GM18499 (cell line): Measurements from ENCODE around the gene ELOB.

Source experiments
- ATAC-seq: cut with Tn5 transposase; IDR thresholded peaks from one replicate; pipeline ENCODE4 v1.9.1; 2021; ENCODE audit warnings: moderate number of reproducible peaks; ENCODE audit not compliant: insufficient read depth, unreplicated experiment

ELOB gene

DNA sequence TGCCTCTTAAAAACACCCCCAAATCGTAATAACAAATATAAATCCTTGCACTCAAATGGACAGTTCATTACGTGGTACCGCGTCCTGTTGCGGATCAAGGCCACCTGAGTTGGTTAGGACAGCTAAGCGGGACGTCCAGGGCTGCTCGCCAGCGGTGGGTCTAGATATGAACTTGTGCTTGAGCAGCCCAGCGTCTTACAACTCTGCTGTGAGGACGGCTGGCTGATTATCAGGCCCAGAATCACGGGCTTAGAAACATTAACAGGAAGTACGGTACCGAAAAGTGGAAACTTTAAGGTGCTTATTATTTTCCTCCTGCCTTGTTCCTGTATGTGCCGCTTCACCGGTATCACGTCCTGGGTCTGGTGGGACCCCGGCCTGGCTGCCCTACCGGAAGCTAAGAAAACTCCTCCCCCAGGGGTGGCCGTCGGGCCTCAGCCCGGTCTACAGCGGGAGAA, 25.5 kb downstream of the ELOB start:
- ATAC-seq: no peak

DNA sequence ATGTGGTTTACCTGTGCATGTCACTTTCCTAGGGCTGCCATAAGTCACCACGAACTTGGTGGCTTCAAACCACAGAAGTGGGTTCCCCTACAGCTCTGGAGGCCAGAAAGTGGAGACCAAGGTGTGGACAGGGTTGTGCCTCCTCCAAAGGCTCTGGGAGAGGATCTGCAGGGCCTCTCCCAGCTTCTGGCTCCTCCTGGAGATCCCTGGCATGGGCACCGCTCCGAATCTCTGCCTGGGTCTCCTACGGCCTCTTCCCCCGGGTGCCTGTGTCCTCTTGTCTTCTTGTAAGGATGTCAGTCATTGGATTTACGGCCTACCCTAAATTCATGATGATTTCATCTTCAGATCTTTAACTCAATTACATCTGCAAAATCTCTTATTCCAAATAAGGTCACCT, 27.1 kb downstream of the ELOB start:
- no peak for ATAC-seq

DNA sequence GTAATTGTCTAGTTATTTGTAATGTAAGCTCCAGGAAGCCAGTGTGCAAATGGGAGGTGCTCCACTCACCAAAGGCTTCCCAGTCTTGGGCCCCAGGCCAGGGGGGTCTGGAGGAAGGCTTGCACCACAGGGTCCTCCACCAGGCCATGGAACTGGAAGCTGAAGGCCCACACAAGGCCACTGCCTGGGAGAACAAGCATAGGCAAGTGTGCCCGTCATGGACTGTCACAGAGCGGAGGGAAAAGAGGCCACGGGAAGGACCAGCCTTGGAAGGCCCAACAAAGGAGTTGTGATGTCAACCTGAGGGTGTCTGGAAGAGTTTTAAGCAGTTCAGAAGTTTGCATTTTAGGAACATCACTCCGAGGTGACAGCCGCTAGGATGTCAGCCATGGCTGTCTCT, 27.6 kb downstream of the ELOB start:
- ATAC-seq: no peak

DNA sequence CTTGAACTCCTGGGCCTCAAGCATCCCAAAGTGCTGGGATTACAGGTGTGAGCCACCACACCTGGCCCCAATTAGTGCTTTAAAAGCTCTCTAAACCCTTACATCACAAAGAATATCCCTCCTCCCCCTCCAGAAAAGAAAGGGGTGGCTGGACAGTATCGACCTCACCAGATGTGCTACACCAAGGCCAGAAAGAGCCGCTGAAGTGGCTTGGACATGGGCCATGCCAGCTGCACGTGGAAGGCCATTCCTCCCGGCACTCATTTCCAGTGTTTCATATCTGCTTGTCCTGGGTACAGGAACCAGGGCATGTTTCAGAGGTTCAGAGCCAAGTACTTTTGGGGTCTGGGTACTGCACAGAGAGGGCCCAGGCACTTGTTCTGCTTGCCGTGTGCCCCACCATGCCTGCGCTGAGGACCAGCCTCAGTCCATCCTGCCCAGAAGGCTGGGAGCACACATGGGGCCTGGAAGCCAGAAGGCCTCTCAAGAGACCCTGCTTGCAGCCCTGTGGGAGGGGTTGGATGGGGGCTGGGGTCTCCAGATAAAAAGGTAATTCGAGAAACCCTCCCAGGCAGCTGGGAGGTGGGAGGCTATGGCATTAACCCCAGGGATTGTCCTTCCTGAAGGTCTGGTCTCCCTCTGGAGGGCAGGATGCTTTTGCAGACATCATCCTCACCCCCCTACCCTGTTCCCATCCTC, 28.2 kb downstream of the ELOB start:
- ATAC-seq: no peak

DNA sequence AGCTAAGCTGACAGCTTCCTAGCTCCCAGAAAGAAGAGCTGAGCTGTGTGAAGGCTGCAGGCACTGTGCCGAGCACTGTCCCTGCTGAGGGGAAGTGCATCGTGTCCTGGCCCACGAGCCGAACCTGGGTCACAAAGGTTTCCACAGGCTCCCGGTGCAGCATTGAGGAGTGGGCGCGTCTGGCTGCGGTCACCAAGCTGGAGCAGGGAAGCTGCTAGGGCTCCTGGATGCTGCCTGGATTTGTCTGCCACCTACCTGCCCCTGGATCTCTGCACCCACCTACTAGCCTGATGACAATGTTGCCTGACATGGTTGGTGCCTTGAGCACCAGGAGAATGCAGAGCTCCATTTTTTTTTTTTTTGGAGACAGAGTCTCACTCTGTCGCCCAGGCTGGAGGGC, 31.1 kb downstream of the ELOB start:
- ATAC-seq: no peak

DNA sequence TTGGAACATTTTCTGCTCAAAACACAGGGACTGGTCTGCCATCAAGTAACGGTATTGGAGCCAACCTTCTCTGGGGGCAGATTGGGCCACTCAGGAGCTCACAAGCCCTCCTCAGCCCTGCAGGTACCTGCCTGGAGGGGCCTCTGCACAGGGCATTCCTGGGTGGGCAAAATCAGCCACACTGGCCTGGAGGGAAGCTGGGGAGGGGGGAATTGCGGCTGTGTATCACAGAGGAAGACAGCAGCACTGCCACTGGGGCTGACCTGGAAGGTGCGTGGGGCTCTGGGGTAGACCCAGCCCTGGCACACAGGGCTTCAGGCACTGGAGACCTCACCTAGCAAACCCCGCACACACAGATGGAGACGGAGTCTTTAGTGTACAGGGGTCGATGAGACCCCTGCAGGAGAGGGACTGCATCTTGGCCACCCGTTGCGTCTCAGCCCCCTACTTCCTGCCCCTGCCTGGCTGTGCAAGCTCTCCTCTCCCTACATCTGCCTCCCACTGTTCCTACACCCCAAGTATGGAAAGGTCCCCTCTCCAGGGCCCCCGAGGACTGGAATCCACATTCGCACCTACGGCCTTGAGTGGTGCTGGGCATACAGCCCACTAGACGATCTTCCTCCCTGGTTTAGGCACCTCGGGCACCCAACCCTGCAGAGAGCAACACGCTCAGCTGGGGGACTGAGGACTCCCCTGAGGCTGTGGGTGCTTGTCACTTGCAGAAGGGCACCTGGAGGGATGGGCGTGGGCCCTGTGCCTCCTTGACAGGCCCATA, 31.8 kb downstream of the ELOB start:
- no peak for ATAC-seq

DNA sequence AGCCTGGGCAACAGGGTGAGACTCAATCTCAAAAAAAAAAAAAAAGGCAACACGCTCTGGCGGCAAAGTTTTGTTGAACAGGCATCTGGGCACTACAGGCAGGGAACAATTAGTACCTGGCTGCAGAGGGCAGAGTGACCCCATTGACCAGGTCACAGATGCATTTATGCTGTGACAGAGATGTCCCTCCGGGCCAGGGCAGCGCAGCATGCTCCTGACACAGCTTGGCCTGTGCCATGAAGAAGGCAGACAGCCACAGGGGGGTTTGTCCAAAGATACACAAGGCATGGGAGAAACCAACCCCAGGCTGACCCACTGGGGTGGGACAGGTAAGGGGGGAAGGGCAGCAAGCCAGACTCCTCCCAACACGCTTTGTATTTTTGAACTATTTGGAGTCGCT, 32.4 kb downstream of the ELOB start:
- ATAC-seq: no peak

DNA sequence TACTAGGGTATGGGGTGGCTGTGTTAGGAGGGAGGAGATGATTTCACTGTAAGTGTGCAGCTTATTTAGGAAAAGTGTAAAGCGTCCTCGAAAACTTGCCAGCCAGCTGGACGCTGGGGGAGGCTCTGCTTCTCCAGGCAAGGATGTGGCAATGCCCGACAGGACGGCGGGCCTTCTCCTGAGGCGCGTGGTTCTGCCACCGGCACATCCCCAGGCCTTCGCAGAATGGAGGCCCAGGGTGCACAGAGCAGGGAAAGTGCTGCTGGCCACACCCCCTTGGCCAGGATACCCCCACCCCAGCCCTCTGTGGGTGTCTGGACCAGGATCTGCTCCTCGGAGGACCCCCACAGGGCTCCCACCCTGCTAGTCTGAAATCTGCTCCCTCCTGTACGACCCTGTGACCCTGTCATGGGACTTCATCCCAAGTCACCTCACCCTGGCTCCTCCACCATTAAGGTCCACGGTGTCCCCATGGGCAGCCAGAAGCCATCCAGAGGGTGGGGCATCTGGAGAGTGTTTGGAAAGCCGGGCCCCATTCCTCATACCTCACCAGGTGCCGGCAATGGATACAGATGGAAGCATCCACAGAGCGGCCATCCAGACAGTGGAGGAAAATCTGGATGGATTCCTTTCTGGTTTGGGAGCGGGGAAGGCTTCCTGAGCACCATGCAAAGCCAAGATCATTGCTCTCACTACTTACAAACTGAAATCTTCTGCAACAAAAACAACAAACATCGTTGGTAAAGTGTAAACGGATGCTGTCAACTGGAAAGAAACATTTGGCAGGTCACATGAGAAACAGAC, 33.9 kb downstream of the ELOB start:
- no peak for ATAC-seq

DNA sequence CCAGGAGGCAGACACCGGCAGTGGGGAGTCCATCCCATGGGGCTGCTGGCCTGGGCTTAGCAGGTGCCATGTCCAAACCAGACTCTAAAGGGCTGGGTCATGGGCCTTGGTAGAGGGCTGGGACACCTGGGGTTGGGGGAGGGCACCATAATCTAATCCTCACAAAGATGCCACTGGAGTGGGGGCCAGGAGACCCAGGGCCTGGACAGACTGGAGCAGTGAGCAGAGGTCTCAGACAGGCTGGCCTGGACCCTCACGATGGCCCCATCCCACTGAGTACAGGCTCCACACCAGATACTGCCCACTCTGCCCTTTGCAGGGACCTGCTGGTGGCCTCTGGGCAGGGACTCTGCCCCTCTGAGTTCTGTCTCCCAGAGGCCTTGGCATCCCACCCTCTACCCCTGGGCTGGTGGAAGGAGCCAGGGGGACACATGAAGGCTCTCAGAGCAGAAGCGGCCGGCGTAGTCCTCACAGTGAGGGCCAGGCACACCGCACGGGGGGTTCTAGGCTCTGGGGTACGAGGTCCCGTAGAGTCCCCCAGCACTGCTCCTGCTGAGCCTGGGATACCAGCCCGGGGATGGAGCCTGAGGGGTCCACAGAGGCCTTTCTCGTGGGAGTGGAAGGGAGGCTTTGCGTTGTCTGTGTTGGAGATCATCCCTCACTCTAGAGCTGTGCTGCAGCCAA, 34.6 kb downstream of the ELOB start:
- no peak for ATAC-seq

DNA sequence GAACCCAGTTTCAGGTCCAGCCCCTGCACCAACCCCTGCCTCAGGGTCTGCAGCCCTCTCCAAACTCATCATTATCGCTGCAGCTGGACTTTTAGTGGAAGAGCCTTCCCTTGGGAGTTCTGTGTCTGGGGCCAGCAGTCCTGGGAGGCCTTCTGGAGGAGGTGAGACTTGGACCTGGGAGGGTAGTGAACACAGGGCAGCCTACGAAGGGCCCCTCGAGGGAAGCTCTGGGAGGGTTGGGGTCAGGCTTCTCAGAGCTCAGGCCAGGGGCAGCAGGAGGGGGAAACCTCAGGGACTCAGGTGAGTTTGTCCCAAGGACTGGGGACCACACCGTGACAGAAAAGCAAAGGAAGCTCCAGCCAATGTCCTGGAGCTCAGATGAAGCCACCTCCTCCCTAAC, 35.9 kb downstream of the ELOB start:
- no peak for ATAC-seq

DNA sequence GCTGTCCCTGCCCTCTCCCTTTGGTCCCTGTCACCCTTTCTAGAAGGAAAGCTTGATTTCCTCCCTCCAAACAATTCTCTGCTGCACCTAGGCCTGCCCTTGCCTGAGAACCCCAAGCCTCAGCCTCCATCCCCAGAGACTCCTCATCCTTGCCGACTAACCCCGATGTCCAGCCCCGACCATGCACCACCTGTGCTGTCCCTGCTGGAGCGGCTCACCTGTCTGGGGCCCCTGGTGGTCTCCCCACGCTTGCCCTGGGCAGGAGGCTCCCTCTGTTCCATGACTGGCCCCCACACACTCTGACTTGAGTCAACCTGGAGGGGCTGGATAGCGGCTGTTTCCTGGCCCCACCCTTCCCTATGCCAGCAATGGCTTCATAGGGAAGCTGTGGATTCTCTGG, 36.6 kb downstream of the ELOB start:
- no peak for ATAC-seq

DNA sequence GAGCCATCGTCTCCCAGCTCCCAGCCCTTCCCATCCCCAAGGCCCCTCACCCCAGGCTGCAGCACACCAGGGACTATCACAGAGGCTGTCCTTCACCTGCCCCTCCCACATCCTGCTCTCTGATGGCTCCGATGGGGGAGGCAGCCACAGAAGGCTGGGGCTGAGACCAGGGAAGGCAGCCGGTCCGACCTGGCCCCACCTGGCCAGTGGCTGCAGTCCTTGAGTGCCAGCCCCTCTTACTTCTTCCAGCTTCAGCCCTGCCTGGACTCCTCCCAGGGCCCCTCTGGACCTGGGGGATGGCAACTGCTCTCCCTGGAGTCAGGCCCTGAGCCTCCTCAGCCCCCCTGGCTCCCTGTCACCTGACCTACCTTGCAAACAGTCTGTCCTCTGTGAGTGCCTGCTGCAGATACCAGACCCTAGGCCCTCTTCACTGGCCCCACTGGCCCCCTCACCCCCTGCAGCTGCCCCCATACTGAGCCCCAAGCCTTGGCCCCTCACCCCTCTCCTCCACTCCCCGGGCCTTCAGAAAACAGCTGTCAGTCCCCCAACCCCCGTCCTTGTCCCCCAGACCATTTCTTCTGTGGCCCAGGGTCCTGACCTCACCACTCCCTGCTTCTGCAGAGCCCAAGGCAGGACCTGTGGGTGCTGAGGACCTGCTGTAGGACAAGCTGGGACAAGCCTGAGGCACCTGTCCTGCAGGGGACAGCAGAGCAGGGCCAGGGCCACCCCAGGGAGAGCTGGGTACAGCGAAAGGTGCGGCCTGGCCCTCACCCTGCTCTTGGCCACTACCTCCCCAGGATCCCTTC, 37.3 kb downstream of the ELOB start:
- ATAC-seq: no peak

DNA sequence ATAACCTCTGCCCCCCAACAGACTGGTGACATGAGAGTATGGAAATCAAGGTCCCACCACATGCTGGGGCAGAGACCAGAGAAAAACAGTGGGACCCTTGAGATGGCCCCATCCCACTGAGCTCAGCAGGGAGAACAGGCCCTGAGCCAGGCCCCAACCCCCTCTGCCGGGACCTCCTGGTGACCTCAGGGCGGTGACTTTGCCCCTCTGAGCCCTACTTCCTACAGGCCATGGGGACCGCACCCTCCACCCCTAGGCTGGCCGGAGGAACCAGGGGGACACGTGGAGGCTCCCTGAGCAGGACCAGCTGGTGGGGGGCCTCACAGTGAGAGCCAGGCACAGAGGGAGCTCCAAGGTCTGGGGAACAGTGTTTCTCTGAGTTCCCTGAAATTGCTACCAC, 38.5 kb downstream of the ELOB start:
- no peak for ATAC-seq

DNA sequence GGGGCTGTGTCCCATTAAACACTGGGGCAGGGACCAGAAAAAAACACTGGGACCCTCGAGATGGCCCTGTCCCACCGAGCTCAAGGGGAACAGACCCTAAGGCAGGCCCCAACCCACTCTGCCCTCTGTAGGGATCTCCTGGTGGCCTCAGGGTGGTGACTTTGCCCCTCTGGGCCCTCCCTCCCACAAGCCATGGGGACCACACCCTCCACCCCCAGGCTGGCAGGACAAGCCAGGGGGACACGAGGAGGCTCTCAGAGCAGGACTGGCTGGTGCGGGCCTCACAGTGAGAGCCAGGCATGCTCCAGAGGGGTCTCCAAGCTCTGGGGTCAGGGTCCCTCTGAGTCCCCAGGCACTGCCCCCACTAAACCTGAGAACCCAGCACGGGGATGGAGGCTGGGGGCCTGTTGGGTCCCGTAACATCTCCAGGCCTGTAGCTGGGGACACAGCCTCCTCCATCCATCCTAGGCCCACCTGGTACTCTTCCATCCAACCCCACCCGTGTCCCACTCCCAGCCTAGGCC, 39.1 kb downstream of the ELOB start:
- no peak for ATAC-seq

DNA sequence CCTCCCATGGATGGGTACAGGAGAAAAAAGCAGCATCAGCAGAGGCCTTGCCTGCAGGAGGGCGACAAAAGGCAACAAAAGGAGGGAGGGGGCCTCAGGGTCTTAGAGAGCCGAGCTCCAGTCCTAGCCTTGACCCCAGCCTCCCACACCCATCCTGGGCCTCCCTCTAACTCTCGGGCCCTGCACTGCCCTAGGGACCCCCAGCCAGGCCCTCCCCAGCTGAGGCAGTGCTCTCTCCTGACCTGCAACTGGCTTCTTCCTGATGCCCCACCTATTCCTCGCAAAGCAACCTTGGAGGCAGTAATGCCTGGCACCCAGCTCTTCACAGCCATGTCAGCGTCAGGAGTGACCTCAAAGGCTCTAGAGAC, 39.9 kb downstream of the ELOB start:
- ATAC-seq: no peak

DNA sequence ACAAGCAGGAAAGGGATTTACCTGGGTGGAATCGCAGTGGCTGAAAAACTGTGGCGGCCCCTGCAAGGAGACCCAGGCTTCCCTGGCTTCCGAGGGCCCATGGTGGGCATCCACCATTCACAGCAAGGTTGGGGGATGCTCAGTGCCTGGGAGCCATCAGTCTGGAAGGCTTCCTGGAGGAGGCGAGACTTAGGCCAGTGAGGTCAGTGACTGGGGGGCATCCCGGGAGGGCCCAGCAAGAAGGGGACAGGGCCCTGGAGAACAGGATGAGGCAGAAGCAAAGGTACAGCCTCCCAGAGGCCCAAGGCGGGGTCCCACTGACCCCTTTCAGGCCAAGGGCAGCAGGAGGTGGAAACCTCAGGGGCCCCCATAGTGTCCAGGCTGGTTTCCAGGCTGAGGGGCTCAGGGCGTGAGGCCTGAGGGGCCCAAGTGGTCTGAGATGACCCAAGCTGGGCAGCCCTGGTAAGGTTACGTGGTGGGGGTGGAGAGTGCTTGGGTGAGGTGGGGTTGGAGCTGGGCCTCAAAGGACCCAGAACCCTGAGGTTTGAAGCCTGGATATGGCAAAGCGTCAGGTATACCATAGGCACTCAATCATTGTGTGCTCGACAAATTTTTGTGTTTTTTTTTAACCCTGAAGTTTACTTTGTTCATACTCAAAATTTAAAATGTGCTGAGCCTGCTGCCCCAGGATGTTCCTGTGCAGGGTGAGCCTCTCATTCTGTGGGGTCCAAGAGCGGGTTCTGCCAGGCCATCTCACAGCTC, 40.4 kb downstream of the ELOB start:
- ATAC-seq: no peak

DNA sequence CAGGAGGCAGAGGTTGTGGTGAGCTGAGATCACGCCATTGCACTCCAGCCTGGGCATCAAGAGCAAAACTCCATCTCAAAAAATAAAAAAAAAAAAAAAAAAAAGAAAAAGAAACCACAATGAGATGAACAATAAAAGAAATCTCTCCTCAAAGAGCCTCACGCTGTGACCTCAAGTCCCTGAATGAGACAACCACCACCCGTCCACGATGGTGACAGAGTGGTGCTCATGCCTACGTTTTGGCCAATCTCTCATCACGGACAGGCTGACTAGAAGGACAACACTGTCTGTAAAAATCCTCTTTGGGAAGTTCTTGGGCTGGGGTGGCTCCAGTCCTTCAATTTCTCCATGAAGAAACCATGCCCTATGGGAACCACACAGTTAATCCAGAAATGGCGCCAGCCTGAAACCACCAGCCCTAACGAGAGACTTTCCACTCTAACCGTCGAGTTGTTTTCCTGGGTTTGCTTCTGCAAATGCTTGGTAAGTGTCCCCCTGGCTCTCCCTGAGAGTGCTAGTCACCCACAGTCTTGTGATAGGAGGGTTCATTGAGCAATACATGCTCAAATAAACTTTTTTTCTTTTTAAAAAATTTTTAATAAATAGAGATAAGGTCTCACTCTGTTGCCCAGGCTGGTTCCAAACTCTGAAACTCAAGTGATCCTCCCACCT, 42.1 kb downstream of the ELOB start:
- ATAC-seq: no peak

DNA sequence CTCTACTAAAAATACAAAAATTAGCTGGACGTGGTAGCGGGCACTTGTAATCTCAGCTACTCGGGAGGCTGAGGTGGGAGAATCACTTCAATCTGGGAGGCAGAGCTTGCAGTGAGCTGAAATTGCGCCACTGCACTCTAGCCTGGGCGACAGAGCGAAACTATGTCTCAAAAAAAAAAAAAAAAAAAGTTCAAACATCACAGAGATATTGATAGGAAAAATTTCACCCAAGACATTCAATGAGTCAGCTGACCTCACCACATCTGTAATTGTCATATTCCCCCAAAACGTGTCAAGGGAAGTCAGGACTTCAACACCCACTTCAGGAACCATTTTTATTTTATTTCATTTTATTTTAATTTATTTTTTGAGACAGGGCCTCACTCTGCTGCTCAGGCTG, 49.0 kb downstream of the ELOB start:
- no peak for ATAC-seq
